ENCODE data around the gene ATP8B4. TPM values are rescaled to one million over a fixed set of nuclear protein-coding genes. Genes with fewer than 3 reads are reported as not detected.

The ATP8B4 gene
- total RNA-seq, 1 donor from 2014 or later, result 0.56 TPM

DNA sequence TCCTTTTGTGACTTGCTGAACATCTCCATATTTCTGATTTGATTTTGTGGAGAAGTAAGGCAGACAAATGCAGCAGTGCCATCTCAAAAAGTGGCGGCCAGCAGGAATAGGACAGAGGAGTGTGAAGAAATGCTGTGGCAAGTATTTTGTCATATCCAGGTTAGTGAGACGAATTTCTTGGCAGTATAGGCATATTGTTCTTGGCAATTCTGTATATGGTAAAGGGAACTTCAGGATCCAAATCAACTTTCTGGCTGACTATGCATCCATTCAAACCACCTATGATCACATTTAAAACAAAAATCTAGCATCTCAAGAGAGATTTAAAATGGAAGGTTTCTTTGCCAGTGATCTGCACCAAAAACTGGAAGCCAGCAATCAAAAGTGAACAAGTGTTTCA is 270.2 kb downstream of the ATP8B4 start:
- no peak for ATAC-seq

DNA sequence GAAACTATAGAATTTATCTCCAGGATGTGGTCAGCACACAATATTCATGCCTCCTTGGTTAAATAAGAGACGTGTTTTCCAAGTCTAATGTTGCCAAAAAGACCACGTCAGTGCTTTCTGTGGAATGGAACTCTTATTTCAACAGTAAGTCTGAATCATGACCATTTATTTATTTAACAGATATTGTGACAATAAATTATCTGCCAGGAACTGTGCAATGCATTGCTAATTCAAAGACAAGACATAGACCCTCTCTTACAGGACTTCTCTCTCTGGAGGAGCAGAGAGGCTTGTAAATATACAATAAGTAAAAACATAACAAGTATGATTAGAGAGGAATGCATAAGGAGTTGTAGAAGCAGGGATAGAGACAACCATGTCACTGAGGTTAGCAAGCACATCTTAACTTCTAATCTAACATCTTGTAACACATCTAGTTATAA is 270.7 kb downstream of the ATP8B4 start:
- ATAC-seq, result no peak

DNA sequence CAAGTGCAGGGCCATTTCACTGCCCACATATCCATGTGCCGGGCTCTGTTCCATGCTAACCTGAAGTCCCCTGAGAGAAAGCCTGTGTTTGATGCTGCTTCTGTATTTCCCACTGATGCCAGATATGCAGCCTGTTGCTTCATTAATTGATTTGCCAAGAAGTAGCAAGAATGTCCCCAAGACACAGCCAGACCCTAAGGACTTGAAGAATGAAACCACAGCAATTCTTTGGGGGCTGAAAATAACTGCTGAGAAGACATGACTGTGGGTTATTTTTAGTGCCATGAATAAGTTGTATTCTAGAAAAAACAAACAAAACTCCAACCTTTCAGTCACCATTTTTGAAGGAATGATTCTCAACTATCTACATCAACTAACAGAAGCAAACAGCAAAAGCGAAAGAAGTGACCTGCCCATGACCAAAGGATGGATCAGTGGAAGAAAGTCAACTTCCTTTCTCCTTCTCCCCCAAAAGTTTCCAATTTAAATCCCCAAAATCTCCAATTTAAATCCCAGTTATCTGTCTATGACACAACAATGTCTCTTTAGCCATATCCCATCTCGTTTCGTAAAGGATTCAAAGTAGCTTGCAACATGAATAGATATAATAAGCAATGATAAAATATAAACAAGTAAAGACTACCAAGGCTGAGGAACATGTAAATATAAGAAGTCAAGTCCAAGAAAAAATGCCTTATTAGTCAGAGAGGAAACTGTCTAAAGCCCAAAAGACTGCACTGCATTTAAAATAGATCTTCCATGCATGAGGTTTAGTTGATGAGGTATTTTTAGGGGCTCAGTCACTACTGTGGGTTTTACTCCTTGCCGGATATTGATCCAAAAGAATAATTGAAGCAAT is 271.4 kb downstream of the ATP8B4 start:
- no peak for ATAC-seq

DNA sequence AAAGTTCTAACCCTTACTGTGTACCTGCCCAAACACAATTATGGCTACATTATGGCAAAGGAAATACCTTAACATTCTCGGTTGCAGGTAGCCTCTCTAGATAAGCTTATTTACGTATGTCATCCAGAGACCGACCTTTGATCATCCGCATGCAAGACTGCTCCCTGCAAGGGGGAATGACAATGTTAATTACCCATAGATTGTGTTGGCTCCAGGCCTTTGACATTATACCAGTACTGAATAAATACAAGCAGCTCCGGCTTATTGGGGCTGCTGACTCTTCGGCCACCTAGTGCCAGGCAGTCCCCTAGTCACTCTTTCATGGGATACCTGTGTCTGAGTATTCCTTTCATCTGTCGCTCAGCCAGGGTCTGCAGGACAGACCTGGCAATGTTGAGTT is 274.6 kb downstream of the ATP8B4 start:
- no peak for ATAC-seq

DNA sequence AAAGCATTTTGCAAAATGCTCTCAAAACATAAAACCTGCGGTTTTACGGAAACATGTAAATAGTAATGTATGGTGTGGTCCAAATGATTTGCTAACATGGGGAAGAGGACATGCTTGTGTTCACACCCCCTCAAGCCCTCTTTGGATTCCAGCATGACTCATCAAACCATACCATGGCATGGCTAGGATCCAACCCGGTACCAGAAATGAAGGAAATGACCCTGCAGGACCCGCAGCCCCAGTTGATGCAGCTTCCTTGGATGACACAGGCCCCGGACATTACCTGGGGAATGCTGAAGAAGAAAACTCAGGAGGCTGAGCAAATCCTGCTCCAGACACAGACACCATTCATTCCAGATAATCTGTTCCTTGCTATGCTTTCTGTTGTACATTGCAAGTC is 275.3 kb downstream of the ATP8B4 start:
- no peak for ATAC-seq

DNA sequence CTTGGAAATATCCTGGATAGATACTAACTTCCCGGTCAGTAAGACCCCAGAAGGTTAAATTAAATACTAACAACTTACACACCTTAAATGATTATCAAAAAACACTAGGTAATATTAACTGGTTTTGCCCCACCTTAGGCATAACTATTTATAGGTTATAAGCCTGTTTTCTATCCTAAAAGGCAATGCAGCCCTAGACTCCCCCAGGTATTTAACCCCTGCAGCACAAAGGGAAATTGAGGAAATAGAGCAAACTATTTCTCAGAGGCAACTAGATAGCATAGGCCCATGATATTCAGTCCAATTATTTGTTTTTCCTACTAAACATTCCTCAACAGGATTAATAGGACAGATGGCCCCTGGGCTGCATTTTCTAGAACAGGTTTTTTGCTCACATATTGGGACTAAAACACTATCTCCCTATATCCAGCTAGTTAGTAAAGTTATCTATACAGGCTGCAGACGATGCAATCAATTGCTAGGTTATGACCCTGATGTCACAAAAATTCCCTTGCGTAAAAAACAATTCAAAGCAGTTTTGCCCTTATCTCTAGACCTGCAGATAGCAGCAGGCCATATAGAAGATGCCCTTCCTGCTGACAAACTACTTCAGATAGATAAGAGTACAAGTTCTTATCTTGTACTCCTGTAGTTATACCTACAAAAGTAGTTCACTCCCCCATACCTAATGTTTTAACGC is 276.9 kb downstream of the ATP8B4 start:
- ATAC-seq, result no peak

DNA sequence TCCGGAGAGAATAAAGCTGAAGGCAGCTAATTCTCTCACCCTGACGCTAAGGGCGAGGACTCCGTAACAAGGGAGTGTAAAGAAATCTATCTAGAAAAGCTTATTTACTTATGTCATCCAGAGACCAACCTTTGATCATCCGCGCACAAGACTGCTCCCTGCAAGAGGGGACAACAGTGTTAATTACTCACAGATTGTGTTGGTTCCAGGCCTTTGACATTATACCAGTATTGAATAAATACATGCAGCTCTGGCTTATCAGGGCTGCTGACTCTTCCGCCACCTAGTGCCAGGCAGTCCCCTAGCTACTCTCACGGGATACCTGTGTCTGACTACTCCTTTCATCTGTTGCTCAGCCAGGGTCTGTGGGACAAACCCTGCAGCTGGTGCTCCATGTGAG is 286.5 kb downstream of the ATP8B4 start:
- ATAC-seq, result peak; percentile 45

DNA sequence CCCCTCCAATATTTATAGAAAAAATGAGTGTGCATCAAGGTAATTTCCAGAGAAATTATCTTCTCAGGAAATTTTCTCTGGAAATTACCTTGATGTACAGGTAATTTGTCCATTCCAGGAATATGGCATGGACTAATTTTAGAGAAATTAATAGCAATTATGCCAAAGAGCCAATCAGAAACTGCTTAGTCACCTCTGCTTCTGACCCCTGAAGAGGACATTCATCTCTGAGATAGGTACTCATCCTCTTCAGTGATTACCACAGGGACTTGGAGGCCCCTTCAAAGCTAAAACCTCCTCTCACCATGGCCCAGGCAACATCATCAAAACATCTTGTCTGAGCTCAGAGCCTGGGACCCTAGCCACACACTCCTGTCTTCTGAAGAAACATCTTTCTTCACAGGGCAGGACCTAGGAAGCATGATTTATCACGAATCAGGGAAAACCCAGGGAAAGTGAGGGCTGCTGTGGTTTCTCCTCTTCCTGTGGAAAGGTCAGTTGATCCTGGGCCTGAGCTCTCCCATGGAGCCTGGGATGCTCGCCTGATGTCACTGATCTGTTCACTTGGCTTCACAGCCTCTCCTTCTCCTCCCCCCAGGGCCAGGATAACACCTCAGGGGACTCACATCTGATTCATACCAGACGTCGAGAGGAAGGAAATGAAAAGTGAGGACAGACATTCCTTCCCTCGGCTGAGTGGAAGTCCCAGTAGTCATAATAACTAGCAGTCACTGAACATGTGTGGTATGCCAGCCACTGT is 287.6 kb downstream of the ATP8B4 start:
- ATAC-seq, result no peak

DNA sequence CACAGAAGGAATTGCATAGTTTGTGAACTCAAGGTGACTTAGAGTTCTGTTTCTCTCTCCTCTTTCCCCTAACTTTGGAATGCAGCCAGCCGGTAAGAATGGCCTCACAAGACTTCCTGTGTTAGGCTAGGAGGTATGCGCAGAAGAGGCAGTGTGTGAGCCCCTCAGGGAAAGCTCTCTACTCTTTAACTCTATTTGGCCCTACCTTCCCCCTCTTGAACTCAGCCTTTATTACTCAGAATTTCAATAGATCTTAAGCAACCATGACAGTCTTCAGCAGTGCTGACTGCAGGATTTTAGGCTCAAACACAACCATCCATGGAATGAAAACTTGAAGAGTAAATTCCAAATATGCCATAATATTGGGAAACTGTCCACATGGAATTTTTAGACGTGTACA is 288.6 kb downstream of the ATP8B4 start:
- no peak for ATAC-seq

DNA sequence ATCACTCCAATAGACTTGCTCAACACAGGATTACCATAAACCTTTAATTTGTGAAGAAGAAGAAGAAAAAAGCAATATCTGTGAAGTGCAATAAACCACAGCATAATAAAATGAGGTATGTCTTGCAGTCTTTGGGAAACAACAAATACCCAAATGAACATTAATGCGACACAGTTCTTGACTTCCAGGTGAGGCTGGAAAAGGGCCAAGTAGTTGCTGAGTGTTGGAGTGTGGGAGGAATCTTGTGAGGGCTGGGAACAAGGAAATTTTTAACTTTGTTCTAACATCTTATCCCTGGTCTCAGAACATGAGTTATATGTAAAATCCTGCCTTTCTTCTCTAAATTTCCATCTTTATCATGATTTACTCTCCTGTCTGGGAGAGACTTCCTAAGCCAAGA is 291.7 kb downstream of the ATP8B4 start:
- ATAC-seq, result no peak

DNA sequence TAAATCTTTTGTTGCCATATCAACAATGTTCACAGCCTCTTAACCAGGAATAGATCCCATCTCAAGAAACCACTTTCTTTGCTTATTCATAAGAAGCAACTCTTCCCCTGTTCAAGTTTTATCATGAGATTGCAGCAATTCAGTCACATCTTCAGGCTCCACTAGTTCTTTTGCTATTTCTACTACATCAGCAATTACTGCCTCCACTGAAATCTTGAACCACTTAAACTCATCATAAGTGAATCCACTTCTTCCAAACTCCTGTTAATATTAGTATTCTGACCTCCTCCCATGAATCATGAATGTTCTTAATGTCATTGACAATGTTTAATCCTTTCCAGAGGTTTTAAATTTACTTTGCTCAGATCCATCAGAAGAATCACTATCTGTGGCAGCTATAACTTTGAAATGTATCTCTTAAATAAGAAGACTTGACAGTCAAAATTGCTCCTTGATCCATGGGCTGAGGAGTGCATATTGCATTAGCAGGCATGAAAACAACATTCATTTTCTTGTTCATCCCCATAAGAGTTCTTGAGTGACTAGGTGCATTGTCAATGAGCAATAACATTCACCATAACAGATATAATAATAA is 292.3 kb downstream of the ATP8B4 start:
- ATAC-seq, result no peak

DNA sequence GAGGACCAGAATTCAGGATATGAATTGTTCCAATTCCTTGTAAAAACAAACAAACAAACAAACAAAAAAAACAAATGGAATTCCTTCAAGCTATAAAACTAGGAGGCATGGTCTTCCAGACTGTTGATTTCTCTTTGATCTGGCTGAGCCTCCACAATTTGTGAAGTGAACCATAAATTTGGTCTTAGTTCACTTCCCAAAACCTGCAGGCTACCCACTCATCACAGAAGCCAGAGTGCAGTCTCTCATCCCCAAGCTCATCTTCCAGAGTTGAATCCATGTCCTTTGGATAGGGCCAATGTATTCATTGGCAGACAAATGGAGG is 294.3 kb downstream of the ATP8B4 start:
- no peak for ATAC-seq

DNA sequence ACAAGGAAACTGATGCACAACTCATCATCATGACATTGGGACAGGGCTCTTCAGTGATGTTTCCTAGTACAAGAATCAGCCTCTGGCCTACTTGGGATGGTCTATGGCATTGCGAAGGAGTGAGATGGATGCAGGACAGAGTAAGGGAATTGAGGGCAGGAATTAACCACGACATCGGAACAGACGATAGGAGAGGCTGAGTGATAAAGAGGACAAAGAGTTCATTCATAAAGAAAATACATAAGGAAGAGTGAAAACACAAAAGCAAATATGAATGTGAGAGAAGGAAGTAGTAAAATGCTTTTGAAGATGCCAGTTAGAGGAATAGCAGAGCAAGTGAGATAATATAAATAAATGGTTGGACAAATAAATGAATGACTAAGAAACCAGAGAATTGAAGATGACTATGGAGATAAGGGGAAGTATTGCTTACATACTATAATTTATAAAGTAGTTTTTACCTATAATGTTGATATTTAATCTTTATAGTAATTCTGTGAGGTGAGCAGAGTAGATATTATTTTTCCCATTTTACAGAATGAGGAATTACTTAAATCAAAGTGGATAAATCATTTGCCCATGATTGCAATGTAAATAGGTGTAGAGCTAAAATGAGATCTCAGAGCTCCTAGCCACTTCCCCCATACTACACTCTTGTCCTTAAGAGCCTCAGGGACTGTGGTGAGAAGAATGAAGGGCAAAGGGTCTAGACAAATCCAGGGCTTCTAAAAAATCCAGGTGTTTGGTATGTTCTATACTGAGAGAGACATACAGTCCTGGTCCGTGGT is 294.9 kb downstream of the ATP8B4 start:
- ATAC-seq, result no peak

DNA sequence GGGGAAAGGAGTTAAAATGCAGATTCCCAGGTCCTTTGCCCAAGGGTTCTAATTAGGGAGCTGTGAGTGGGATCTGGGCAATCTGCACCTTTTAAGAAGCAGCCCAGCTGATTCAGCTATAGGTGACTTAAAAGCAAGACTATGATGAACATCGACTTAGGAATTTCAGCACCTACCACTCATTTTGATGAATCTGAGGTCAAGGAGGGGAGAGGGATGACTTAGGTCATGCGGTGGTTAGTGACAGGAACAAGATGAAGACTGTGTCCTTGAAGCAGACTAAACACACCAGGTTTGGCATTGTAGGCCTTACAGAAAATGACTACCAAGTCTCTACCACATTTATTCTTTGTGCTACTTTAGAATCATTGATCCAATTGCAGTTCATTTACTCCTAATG is 301.9 kb downstream of the ATP8B4 start:
- ATAC-seq, result no peak

DNA sequence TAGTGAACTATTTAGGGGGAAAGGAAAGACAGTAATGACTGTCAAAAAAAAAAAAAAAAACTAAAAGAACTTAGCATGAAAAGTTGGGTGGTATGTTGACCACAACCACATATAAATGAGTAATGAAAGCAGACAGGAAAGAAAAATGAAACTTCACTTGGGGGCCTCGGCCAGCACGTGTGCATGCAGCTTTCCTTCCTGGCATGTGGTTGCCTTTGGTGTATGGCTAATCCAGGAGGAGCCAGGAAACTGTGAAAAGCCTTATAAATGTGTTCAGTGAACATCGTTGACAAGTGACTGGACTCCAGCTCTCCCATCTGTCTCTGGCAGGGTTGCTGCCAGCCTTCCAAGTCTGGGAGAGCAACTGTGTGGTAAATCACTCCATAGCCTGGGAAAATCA is 303.1 kb downstream of the ATP8B4 start:
- no peak for ATAC-seq

DNA sequence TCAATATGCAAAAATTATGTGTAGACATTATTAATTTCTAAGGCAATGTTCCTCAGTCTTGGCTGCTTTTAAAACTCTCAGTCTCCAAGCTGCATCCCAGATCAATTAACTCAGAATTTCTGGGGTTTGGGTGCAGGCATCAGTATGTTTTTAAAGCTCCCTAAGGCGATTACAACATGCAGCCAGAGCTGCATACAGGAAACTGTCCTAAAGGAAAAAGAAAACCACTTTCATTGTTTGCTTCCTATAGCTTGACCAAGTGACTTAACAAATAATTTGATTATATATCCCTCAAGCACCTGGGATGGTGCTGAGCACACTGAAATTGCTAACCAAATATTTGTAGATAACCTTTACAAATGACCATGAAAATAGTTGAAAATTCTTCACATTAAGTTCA is 303.5 kb downstream of the ATP8B4 start:
- no peak for ATAC-seq

DNA sequence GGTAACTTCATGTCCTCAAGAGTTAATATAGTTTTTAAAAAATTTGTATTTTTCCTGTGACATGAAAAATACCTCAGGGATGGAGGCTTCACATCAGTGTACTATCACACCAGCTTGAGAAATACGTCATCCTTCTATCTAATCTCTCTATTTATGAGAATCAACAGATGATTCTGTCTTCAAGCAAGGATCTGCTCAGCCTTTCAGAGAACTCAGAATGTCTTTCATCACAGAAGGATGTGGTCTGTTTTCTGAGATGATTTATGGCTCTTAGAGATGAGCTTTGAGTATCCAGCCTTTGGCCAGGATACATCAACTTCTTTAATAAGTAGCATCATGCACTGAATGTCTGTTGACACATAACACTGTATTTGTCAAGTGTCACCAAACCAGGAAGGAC is 304.3 kb downstream of the ATP8B4 start:
- no peak for ATAC-seq

DNA sequence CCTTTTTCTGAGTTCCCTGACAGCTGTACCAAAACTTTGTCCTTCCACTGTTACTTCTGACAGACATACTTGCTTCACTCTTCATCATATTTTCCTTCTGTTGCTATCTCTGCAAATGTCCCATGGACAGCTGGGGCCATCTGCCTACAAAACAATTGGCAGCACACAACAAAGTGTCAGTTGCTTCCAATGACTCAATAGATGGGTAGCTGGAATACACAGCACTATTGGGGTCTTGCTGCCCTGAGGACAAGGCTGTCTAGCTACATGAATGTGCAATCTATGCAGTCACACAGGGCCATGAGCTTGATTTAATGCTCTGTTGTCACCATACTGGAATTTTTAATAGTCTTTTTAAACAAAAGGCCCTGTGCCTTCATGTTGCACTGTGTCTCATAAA is 305.4 kb downstream of the ATP8B4 start:
- no peak for ATAC-seq

DNA sequence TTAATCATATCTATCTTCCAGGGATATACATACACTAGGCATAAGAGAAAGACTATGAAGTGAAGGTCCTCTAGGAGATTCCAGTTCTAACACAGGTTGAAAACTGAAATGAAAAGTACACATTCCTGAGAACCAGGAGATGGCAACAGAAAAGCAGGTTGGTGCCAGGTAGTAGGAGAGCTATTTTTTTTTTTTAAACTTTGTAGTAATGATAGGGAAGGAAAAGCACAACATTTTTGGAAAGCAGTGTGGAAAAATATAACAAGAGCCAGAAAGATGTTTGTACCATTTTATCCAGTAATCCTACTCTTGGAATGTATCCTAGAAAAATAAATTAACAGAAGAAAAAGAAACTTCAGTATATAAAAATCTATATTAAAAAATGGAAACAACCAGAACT is 308.3 kb downstream of the ATP8B4 start:
- no peak for ATAC-seq

DNA sequence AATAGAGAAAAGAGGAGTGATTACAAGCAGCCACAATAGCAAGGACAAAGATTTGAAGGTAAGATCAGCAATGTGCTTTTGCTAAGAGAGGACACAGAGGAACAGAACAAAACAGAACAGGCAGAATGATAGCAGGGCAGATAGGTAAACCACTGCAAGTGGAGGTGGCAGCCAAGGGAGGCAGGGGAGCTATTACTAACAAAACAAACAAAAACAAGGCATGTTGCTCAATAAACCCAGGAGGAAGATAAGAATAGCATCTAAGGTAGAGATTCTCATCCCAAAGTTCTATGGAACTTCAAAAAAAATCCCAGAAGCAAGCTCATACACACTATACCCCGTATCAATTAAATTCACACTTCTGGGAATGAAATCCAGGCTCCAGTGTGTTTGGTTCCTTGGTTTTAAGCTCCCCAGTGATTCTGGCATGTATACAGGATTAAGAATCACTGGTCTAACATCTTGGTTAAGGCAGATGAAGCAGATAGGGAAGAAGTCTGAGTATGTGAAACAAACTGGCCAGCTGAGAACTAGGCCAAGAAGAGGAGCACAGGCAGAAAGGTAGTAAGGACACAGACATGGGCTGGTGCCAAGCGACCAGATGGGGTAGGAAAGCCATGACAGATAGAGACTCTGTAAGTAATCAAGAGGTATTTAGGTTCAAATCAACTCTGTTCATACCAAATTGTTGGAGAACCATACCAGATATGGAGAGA is 309.0 kb downstream of the ATP8B4 start:
- no peak for ATAC-seq

DNA sequence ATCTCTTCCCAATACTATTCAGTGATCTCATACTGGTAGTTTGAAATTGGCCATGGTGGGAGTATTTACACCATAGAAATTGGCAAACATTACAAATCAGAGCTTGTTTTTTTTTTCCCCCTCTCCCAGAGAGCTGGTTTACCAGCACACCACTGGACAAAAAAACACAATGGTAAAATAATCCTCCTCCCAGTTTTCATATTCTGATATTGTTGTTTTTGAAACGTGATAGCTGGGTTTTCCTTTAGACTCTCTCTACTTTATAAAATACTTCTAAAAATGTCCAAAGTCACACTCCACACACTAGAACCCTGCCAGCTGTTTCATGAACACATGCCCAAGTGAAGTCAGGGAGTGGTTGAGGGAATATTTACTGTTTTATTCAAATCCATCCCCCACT is 310.7 kb downstream of the ATP8B4 start:
- no peak for ATAC-seq

Measured in esophagus mucosa (tissue), 1 donor.